ENCODE results near the gene TM7SF2.
A peak's percentile ranks its signal among the peaks of the same experiment; 100 is the strongest.
"Not testable (repeated sequence)": the region's sequence is repeated elsewhere in the genome, so short reads cannot be mapped to it uniquely, and the experiment has no call there.

Gene TM7SF2

GRCh38 chr11:65131417-65131776, 19.7 kb downstream of the TM7SF2 start:
- DNase-seq = no peak

- no peak for DNase-seq
These were observed 20.2 kb downstream of the TM7SF2 start for GRCh38 chr11:65131895-65132237.

GRCh38 chr11:65132238-65132987, 20.7 kb downstream of the TM7SF2 start:
- DNase-seq = no peak

GRCh38 chr11:65132988-65133700, 21.5 kb downstream of the TM7SF2 start:
- no peak for DNase-seq

GRCh38 chr11:65133724-65134123, 22.1 kb downstream of the TM7SF2 start:
- no peak for DNase-seq

- peak; percentile 91 for DNase-seq
These were observed 22.7 kb downstream of the TM7SF2 start, which contains the start of gene SYVN1 for GRCh38 chr11:65134240-65134951. SYVN1 (minus strand) TSS chr11:65134519; CDS start chr11:65133601, 918 bp downstream.

- DNase-seq = peak; percentile 95
These were observed 23.4 kb downstream of the TM7SF2 start for GRCh38 chr11:65134952-65135632.

GRCh38 chr11:65135633-65136145, 24.0 kb downstream of the TM7SF2 start:
- DNase-seq = no peak

- no peak for DNase-seq
These were observed 24.9 kb downstream of the TM7SF2 start for GRCh38 chr11:65136515-65137096.

GRCh38 chr11:65141896-65142494, 30.3 kb downstream of the TM7SF2 start:
- no peak for DNase-seq

GRCh38 chr11:65147352-65148075, 35.8 kb downstream of the TM7SF2 start:
- DNase-seq = no peak

- DNase-seq = no peak
These were observed 37.0 kb downstream of the TM7SF2 start for GRCh38 chr11:65148657-65149056.

GRCh38 chr11:65150131-65150508, 38.4 kb downstream of the TM7SF2 start:
- not testable (repeated sequence) for DNase-seq

- no peak for DNase-seq
These were observed 39.0 kb downstream of the TM7SF2 start for GRCh38 chr11:65150509-65151299.

GRCh38 chr11:65151331-65151899, 39.7 kb downstream of the TM7SF2 start:
- DNase-seq = no peak

GRCh38 chr11:65152122-65152521, 40.5 kb downstream of the TM7SF2 start:
- no peak for DNase-seq

- DNase-seq = no peak
These were observed 44.6 kb downstream of the TM7SF2 start for GRCh38 chr11:65156256-65156655.

GRCh38 chr11:65156926-65157325, 45.3 kb downstream of the TM7SF2 start:
- no peak for DNase-seq

GRCh38 chr11:65157336-65157735, 45.7 kb downstream of the TM7SF2 start:
- no peak for DNase-seq

- DNase-seq = no peak
These were observed 47.3 kb downstream of the TM7SF2 start for GRCh38 chr11:65159012-65159411.
